ENCODE measurements around the gene OLA1. TPM values are rescaled to one million over a fixed set of nuclear protein-coding genes. Genes with fewer than 3 reads are reported as not detected.

Gene OLA1
- total RNA-seq, 1 experiment from 2014 or later = 109 TPM

GRCh38 chr2:174172802-174173355 is 75.5 kb downstream of the OLA1 start (continued):
- TF ChIP-seq, protein P1, sequence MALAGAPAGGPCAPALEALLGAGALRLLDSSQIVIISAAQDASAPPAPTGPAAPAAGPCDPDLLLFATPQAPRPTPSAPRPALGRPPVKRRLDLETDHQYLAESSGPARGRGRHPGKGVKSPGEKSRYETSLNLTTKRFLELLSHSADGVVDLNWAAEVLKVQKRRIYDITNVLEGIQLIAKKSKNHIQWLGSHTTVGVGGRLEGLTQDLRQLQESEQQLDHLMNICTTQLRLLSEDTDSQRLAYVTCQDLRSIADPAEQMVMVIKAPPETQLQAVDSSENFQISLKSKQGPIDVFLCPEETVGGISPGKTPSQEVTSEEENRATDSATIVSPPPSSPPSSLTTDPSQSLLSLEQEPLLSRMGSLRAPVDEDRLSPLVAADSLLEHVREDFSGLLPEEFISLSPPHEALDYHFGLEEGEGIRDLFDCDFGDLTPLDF (CRISPR knock-in tag; IDR thresholded peaks at IDR 0.05) = no peak
- TF ChIP-seq ATF3 (CRISPR knock-in tag; conservative IDR thresholded peaks at IDR 0.05) (no peak), RELA (CRISPR knock-in tag; IDR thresholded peaks at IDR 0.05; ENCODE audit: borderline replicate concordance) (no peak), ATF2 (CRISPR knock-in tag; IDR thresholded peaks at IDR 0.05; ENCODE audit: borderline replicate concordance, low read depth) (no peak), ZSCAN18 (CRISPR knock-in tag; IDR thresholded peaks at IDR 0.05) (no peak), GTF2I (CRISPR knock-in tag; conservative IDR thresholded peaks at IDR 0.05) (no peak), NFE2L1 (CRISPR knock-in tag; IDR thresholded peaks at IDR 0.05) (no peak), NFYB (CRISPR knock-in tag; conservative IDR thresholded peaks at IDR 0.05; ENCODE audit: low read depth) (no peak), NR1H2 (CRISPR knock-in tag; IDR thresholded peaks at IDR 0.05) (no peak), TCF7 (CRISPR knock-in tag; IDR thresholded peaks at IDR 0.05; ENCODE audit: low read depth) (no peak)
- TF ChIP-seq, protein P2, sequence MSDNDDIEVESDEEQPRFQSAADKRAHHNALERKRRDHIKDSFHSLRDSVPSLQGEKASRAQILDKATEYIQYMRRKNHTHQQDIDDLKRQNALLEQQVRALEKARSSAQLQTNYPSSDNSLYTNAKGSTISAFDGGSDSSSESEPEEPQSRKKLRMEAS (CRISPR knock-in tag; IDR thresholded peaks at IDR 0.05) = no peak
- TF ChIP-seq, protein P3, sequence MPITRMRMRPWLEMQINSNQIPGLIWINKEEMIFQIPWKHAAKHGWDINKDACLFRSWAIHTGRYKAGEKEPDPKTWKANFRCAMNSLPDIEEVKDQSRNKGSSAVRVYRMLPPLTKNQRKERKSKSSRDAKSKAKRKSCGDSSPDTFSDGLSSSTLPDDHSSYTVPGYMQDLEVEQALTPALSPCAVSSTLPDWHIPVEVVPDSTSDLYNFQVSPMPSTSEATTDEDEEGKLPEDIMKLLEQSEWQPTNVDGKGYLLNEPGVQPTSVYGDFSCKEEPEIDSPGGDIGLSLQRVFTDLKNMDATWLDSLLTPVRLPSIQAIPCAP (CRISPR knock-in tag; IDR thresholded peaks at IDR 0.05) = no peak

DNA sequence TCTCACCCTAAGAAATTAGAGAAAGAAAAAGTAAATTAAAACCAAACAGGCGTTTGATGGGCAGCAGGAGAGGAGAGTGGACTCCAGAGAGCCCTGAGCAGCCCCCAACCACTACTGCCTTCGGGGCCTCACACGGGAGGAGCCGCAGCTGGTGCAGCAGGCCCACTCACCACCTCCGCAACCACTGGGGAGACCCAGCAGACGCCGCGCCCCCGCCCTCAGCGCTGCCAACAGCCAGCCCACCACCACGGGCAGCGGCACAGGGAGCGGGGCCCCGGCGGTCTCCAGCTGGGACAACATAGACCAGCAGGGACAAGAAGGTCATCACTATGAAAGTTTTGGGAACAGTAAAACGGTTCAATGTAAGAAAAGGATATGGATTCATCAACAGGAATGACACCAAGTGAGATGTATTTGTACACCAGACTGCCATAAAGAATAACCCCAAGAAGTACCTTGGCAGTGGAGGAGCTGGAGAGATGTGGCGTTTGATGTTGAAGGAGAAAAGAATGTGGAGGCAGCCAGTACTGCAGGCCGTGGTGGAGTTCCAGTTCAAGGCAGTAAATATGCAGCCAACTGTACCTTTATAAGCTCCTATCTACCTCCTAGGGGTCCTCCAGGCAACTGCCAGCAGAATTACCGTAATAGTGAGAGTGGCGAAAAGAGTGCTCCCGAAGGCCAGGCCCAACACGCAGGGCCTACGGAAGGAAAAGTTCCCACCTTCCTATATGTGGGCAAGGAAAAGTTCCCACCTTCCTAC is 76.5 kb downstream of the OLA1 start:
- Mint-ChIP-seq H3K27ac (no peak overlapping the region; the same call in 1 of the 2 replicates), H3K36me3 (peaks cover 49% of the 10 kb centered on the region), H3K9me3 (peaks cover 61% of the 10 kb centered on the region), H3K4me1 (peaks cover 7% of the 10 kb centered on the region), H3K4me3 (no peak overlapping the region), H3K27me3 (ENCODE audit: low read depth) (no peaks in the 10 kb centered on the region)
- no peak for DNase-seq (ENCODE audit: low spot score)
- ATAC-seq = peak; percentile 80
- ChIA-PET CTCF (interaction anchor here (0.7 kb wide), 1 partner anchor 26 kb away, joined by 3 read pairs; no protein-coding TSS in a partner anchor), POLR2A (no interaction called here)
- TF ChIP-seq PRDM15 (CRISPR knock-in tag; IDR thresholded peaks at IDR 0.05) (peak; percentile 70), ZNF263 (CRISPR knock-in tag; IDR thresholded peaks at IDR 0.05; ENCODE audit: low read depth) (no peak)

Measured in WTC11 (cell line).